Astrocyte (in vitro differentiated cells and primary cell): ENCODE measurements around the gene MRPL1. TPM values are rescaled to one million over a fixed set of nuclear protein-coding genes. Genes with fewer than 3 reads are reported as not detected.

ENCODE experiments used
- DNase-seq: peaks from one replicate; pipeline ENCODE4 v3.0.0-alpha.2; 2010; ENCODE audit warnings: low read depth
- FAIRE-seq: peaks from 2 replicates; lab custom pipeline; 2011; peaks lifted over from hg19 to GRCh38; lab: Jason Lieb, UNC
- H2AFZ ChIP-seq: 2 replicates; pipeline ENCODE4 v1.6.0; 2012; ENCODE audit warnings: low read depth, low read length, inconsistent platforms
- H3K27ac ChIP-seq: 2 replicates; pipeline ENCODE4 v1.5.1; 2011; ENCODE audit warnings: low read depth, low read length, inconsistent platforms
- H3K27me3 ChIP-seq: 2 replicates; pipeline ENCODE4 v1.6.0; 2011; ENCODE audit warnings: low read length, inconsistent platforms; ENCODE audit not compliant: insufficient read depth
- H3K36me3 ChIP-seq: 2 replicates; pipeline ENCODE4 v1.5.1; 2011; ENCODE audit warnings: low read length, inconsistent platforms; ENCODE audit not compliant: insufficient read depth
- H3K4me1 ChIP-seq: 2 replicates; pipeline ENCODE4 v1.5.1; 2011; ENCODE audit warnings: low read length, inconsistent platforms; ENCODE audit not compliant: insufficient read depth
- H3K4me2 ChIP-seq: 2 replicates; pipeline ENCODE4 v1.6.0; 2012; ENCODE audit warnings: low read length, inconsistent platforms
- H3K4me3 ChIP-seq: 2 replicates; pipeline ENCODE4 v1.5.1; 2011; ENCODE audit warnings: low read depth, mild to moderate bottlenecking, low read length, inconsistent platforms; ENCODE audit not compliant: insufficient read depth
- H3K79me2 ChIP-seq: 2 replicates; pipeline ENCODE4 v1.6.0; 2012; ENCODE audit warnings: mild to moderate bottlenecking, low read length, inconsistent platforms; ENCODE audit not compliant: insufficient read depth
- H3K9ac ChIP-seq: 2 replicates; pipeline ENCODE4 v1.6.0; 2012; ENCODE audit warnings: mild to moderate bottlenecking, low read length, inconsistent platforms
- H3K9me3 ChIP-seq: 2 replicates; pipeline ENCODE4 v1.5.1; 2012; ENCODE audit warnings: low read depth, mild to moderate bottlenecking, low read length, inconsistent platforms; ENCODE audit not compliant: insufficient read depth
- H4K20me1 ChIP-seq: 2 replicates; pipeline ENCODE4 v1.6.0; 2012; ENCODE audit warnings: low read length, inconsistent platforms; ENCODE audit not compliant: insufficient read depth
- H3K27ac Mint-ChIP-seq: one replicate; pipeline ENCODE4 v1.8.0; 2021; ENCODE audit warnings: mild to moderate bottlenecking, mixed read lengths; ENCODE audit not compliant: unreplicated experiment
- H3K27me3 Mint-ChIP-seq: one replicate; pipeline ENCODE4 v1.8.0; 2021; ENCODE audit warnings: low read depth, mixed read lengths; ENCODE audit not compliant: unreplicated experiment
- H3K36me3 Mint-ChIP-seq: one replicate; pipeline ENCODE4 v1.8.0; 2021; ENCODE audit warnings: low read depth, mixed read lengths; ENCODE audit not compliant: unreplicated experiment
- H3K4me1 Mint-ChIP-seq: one replicate; pipeline ENCODE4 v1.8.0; 2021; ENCODE audit warnings: low read depth, mixed read lengths; ENCODE audit not compliant: unreplicated experiment
- H3K4me3 Mint-ChIP-seq: one replicate; pipeline ENCODE4 v1.8.0; 2021; ENCODE audit warnings: mild to moderate bottlenecking, moderate library complexity, mixed read lengths; ENCODE audit not compliant: unreplicated experiment
- H3K9me3 Mint-ChIP-seq: one replicate; pipeline ENCODE4 v1.8.0; 2021; ENCODE audit warnings: mild to moderate bottlenecking, mixed read lengths; ENCODE audit not compliant: unreplicated experiment
- EZH2 ChIP-seq: IDR thresholded peaks from 2 replicates; pipeline ENCODE4 v1.6.1; 2012; ENCODE audit warnings: mild to moderate bottlenecking, low read length, inconsistent platforms; ENCODE audit not compliant: insufficient read depth
- total RNA-seq: library from RNA; stranded (reverse); gene quantifications from 2 replicates; pipeline ENCODE4 v1.2.1, GENCODE V29; 2021
- TF ChIP-seq, protein P1 (sequence below): IDR thresholded peaks from 2 replicates; pipeline ENCODE4 v1.5.1; 2011; ENCODE audit warnings: low read depth, mild to moderate bottlenecking, inconsistent platforms, low read length, moderate library complexity; ENCODE audit not compliant: insufficient read depth

The MRPL1 gene
- total RNA-seq, 1 donor from 2014 or later, result 33.2 TPM

DNA sequence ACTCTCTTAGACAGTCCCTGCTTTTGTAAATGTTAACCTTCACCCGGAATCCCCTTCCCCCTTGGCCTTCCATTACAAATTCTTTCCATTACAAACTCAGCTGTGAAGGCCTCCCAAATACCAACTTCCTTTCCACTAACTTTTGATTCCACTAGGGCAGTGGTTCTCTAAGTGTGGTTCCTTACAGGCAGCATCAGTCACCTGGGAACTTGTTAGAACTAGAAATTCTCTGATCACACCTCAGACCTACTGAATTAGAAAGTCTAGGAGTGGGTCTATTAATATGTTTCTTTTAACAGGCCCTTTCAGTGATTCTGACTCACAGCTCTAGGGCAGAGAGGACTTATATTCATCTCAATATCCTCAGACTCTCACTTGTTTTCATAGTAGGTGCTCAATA lies 19.0 kb upstream of the MRPL1 start:
- H3K27ac ChIP-seq, result no peak overlapping the region
- Mint-ChIP-seq H3K4me1 (peaks cover 3% of the 10 kb centered on the region), H3K4me3 (no peak overlapping the region), H3K27ac (no peak overlapping the region), H3K9me3 (no peaks in the 10 kb centered on the region), H3K27me3 (no peaks in the 10 kb centered on the region), H3K36me3 (no peaks in the 10 kb centered on the region)
- H3K9me3 ChIP-seq, result no peaks in the 10 kb centered on the region
- H3K79me2 ChIP-seq, result no peaks in the 10 kb centered on the region
- DNase-seq, result no peak
- H2AFZ ChIP-seq, result no peak overlapping the region
- H3K9ac ChIP-seq, result no peak overlapping the region
- no peak for FAIRE-seq
- no peaks in the 10 kb centered on the region for H3K36me3 ChIP-seq
- H3K4me2 ChIP-seq, result no peak overlapping the region
- H3K4me3 ChIP-seq, result no peak overlapping the region
- TF ChIP-seq, protein P1, sequence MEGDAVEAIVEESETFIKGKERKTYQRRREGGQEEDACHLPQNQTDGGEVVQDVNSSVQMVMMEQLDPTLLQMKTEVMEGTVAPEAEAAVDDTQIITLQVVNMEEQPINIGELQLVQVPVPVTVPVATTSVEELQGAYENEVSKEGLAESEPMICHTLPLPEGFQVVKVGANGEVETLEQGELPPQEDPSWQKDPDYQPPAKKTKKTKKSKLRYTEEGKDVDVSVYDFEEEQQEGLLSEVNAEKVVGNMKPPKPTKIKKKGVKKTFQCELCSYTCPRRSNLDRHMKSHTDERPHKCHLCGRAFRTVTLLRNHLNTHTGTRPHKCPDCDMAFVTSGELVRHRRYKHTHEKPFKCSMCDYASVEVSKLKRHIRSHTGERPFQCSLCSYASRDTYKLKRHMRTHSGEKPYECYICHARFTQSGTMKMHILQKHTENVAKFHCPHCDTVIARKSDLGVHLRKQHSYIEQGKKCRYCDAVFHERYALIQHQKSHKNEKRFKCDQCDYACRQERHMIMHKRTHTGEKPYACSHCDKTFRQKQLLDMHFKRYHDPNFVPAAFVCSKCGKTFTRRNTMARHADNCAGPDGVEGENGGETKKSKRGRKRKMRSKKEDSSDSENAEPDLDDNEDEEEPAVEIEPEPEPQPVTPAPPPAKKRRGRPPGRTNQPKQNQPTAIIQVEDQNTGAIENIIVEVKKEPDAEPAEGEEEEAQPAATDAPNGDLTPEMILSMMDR, result no peak
- no peak for TF ChIP-seq EZH2
- no peaks in the 10 kb centered on the region for H4K20me1 ChIP-seq
- no peaks in the 10 kb centered on the region for H3K4me1 ChIP-seq
- no peaks in the 10 kb centered on the region for H3K27me3 ChIP-seq

DNA sequence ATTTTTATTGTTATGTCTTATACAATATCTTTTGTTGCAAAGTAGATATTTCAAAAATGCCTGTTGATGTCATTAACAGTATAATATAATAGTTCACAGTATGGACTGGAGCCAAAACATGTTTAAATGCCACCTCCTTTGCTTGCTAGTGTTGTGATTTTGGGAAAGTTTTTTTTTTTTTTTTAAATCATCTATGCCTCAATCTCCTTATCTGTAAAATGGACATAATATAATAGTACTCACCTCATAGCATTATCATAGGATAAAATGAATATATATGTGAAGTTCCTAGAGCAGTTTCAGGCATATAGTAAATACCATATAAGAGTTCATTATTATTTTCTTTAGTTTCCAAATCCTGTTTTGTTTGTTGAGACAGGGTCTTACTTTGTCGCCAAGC lies 18.3 kb upstream of the MRPL1 start:
- no peak overlapping the region for H3K4me3 ChIP-seq
- no peak overlapping the region for H3K4me3 Mint-ChIP-seq

DNA sequence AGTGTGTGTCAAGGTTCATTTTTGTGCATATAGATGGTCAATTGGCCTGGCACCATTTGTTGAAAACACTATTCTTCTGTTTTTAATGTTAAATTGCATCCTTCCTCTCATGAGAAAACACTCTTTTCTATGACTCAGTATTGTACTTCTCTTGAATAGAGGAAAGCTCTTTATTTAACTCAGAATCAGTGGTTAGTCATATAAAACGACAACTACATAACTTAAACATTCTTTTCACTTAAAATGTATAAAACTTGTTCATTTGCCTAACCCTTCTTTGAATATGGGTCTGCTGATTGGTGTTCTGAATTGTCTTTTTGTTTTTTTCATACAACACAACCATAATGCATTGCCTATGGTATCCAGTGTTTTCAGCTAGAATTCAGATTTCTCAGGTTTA lies 17.2 kb upstream of the MRPL1 start:
- Histone ChIP-seq H4K20me1 (no peaks in the 10 kb centered on the region), H3K36me3 (no peaks in the 10 kb centered on the region), H3K4me3 (no peak overlapping the region), H3K4me2 (no peak overlapping the region), H3K27ac (no peak overlapping the region), H3K4me1 (no peaks in the 10 kb centered on the region), H3K27me3 (no peaks in the 10 kb centered on the region), H3K79me2 (no peaks in the 10 kb centered on the region), H3K9me3 (no peaks in the 10 kb centered on the region), H2AFZ (no peak overlapping the region), H3K9ac (no peak overlapping the region)
- DNase-seq (no peak), FAIRE-seq (no peak)
- Mint-ChIP-seq H3K4me1 (peaks cover 3% of the 10 kb centered on the region), H3K27ac (no peak overlapping the region), H3K36me3 (no peaks in the 10 kb centered on the region), H3K9me3 (no peaks in the 10 kb centered on the region), H3K27me3 (no peaks in the 10 kb centered on the region), H3K4me3 (no peak overlapping the region)
- TF ChIP-seq, protein P1, result no peak
- no peak for TF ChIP-seq EZH2

More for the DNA sequence above, 18.3 kb upstream of the MRPL1 start:
- Mint-ChIP-seq H3K4me1 (peaks cover 3% of the 10 kb centered on the region), H3K36me3 (no peaks in the 10 kb centered on the region), H3K27me3 (no peaks in the 10 kb centered on the region), H3K9me3 (no peaks in the 10 kb centered on the region), H3K27ac (no peak overlapping the region)
- H3K27me3 ChIP-seq, result no peaks in the 10 kb centered on the region
- H3K79me2 ChIP-seq, result no peaks in the 10 kb centered on the region
- no peaks in the 10 kb centered on the region for H4K20me1 ChIP-seq
- DNase-seq (no peak), FAIRE-seq (no peak)
- no peak overlapping the region for H3K9ac ChIP-seq
- TF ChIP-seq, protein P1, result no peak
- TF ChIP-seq EZH2, result no peak
- H3K9me3 ChIP-seq, result no peaks in the 10 kb centered on the region
- H3K4me1 ChIP-seq, result no peaks in the 10 kb centered on the region
- no peak overlapping the region for H3K27ac ChIP-seq
- no peak overlapping the region for H2AFZ ChIP-seq
- H3K36me3 ChIP-seq, result no peaks in the 10 kb centered on the region
- H3K4me2 ChIP-seq, result no peak overlapping the region
